Measurements from ENCODE around the gene SRP9.
A peak's percentile ranks its signal among the peaks of the same experiment; 100 is the strongest.

Gene SRP9, protein sequence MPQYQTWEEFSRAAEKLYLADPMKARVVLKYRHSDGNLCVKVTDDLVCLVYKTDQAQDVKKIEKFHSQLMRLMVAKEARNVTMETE

DNA sequence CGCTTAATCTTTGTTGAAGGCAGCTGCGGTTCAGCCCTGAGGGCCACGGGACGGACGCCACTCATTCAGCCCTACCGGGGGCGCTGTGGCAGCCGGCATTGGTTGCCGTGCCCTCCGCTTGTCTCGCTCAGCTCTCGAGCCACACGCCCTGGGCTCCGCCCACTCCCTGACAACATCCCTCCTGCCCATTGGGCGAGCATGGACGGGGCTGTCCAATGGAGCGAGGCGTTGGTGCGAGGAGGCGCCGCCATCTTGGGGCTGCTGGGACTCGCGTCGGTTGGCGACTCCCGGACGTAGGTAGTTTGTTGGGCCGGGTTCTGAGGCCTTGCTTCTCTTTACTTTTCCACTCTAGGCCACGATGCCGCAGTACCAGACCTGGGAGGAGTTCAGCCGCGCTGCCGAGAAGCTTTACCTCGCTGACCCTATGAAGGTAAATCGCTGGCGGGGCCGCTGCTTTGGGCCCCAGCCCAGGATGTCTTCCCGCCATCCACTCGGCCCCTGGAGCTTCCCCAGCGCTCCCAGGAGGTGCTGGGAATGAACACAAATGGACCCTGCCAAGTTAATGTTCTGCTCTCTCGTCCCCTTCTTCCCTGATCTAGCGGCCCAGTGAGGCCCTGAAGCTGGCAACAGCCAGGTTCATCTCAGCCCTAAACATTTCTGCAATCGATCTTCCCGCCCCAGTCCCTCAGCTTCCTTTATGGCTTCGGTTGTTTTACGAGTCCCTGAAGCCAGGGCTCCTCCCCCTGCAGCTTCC is at the start of gene SRP9:
Gene SRP9, plus strand, starts transcription at position 244 of the 754 bp plus-strand sequence. Its CDS starts 115 bp downstream, at position 359.
- H3K9me2 ChIP-seq (replicated peaks; ENCODE audit: insufficient read depth, low read length) = no peaks in the 10 kb centered on the region
- peak within 1 kb of the TSS; percentile 74 for H3K9ac ChIP-seq (ENCODE audit: low read length)
- peaks cover 48% of the 10 kb centered on the region for H3K79me2 ChIP-seq (ENCODE audit: insufficient read depth, low read length)
- H3K4me2 ChIP-seq (ENCODE audit: low read depth, low read length, poor library complexity, severe bottlenecking) = peak within 1 kb of the TSS; percentile 93
- H3K36me3 ChIP-seq (ENCODE audit: low read length) = peaks cover 3% of the 10 kb centered on the region; the same call in 1 of the 2 replicates
- H3K27me3 ChIP-seq (ENCODE audit: low read length) = no peaks in the 10 kb centered on the region
- peak within 1 kb of the TSS; percentile 67 for H3K4me3 ChIP-seq (ENCODE audit: insufficient read depth, low read length, poor library complexity, severe bottlenecking)
- H2AFZ ChIP-seq (ENCODE audit: low read depth, low read length, severe bottlenecking) = peak within 1 kb of the TSS; percentile 94
- TF ChIP-seq, protein P1, sequence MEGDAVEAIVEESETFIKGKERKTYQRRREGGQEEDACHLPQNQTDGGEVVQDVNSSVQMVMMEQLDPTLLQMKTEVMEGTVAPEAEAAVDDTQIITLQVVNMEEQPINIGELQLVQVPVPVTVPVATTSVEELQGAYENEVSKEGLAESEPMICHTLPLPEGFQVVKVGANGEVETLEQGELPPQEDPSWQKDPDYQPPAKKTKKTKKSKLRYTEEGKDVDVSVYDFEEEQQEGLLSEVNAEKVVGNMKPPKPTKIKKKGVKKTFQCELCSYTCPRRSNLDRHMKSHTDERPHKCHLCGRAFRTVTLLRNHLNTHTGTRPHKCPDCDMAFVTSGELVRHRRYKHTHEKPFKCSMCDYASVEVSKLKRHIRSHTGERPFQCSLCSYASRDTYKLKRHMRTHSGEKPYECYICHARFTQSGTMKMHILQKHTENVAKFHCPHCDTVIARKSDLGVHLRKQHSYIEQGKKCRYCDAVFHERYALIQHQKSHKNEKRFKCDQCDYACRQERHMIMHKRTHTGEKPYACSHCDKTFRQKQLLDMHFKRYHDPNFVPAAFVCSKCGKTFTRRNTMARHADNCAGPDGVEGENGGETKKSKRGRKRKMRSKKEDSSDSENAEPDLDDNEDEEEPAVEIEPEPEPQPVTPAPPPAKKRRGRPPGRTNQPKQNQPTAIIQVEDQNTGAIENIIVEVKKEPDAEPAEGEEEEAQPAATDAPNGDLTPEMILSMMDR (IDR thresholded peaks at IDR 0.05; ENCODE audit: insufficient read depth, low read length, poor library complexity, severe bottlenecking) = peak; percentile 90
- TF ChIP-seq EZH2phosphoT487 (conservative IDR thresholded peaks at IDR 0.05; ENCODE audit: low read length) = no peak
- H3F3A ChIP-seq (ENCODE audit: insufficient read depth) = no peaks in the 10 kb centered on the region
- no peaks in the 10 kb centered on the region for H3K9me3 ChIP-seq (ENCODE audit: insufficient read depth, low read length)
- peaks cover 6% of the 10 kb centered on the region; the same call in 1 of the 2 replicates for H4K20me1 ChIP-seq (ENCODE audit: low read depth, low read length)
- peak within 1 kb of the TSS; percentile 74 for H3K27ac ChIP-seq (ENCODE audit: low read depth, low read length)

DNA sequence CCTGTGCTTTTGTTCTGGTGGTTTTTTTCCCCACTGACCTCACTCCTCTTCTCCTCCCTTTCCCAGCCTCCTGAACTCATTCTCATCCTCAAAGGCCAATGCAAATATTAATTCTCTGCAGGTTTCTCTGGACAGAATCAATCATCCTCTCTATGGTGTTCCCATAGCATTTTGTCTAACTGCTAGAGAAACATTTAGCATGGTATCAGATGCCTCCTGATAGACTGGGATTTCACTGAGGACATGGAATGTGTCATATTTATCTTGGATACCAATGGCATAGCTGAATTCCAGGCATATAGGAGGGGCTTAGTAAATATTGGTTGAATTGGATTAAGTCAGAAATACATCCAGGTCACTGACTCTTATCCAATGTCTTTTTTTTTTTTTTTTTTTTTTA is 46.1 kb upstream of the SRP9 start:
- H3K9ac ChIP-seq (ENCODE audit: low read length) = no peak overlapping the region
- no peak overlapping the region for H3K27ac ChIP-seq (ENCODE audit: low read depth, low read length)
- no peak overlapping the region for H3K4me2 ChIP-seq (ENCODE audit: low read depth, low read length, poor library complexity, severe bottlenecking)
- H2AFZ ChIP-seq (ENCODE audit: low read depth, low read length, severe bottlenecking) = no peak overlapping the region
- H3K4me3 ChIP-seq (ENCODE audit: insufficient read depth, low read length, poor library complexity, severe bottlenecking) = no peak overlapping the region
- H3K9me3 ChIP-seq (ENCODE audit: insufficient read depth, low read length) = no peaks in the 10 kb centered on the region
- no peak for TF ChIP-seq EZH2phosphoT487 (conservative IDR thresholded peaks at IDR 0.05; ENCODE audit: low read length)
- TF ChIP-seq, protein P1 (IDR thresholded peaks at IDR 0.05; ENCODE audit: insufficient read depth, low read length, poor library complexity, severe bottlenecking) = no peak
- no peaks in the 10 kb centered on the region for H3K27me3 ChIP-seq (ENCODE audit: low read length)
- no peaks in the 10 kb centered on the region for H3F3A ChIP-seq (ENCODE audit: insufficient read depth)
- H3K36me3 ChIP-seq (ENCODE audit: low read length) = no peaks in the 10 kb centered on the region
- H3K79me2 ChIP-seq (ENCODE audit: insufficient read depth, low read length) = no peaks in the 10 kb centered on the region
- no peaks in the 10 kb centered on the region for H4K20me1 ChIP-seq (ENCODE audit: low read depth, low read length)
- H3K9me2 ChIP-seq (replicated peaks; ENCODE audit: insufficient read depth, low read length) = no peaks in the 10 kb centered on the region

DNA sequence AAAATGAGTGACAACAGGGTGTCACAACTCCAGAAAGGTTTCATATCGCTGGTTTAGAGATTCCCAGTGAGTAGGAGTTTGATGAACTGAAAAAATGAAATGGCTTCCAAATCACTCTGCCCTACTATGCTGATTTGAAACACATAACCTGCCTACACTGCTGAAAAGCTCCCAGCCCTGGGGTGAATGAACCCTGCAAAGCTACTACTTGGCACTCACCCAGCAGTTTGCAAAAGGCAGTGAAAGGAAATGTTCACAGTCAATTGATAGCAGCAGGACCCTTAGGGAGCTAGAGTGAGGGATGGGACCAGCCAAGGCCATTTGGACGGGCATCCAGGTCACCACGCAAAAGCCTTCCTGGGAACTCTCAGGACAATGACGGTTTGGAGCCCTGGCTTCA is 44.4 kb upstream of the SRP9 start:
- no peak overlapping the region for H3K4me3 ChIP-seq (ENCODE audit: insufficient read depth, low read length, poor library complexity, severe bottlenecking)
- no peaks in the 10 kb centered on the region for H3F3A ChIP-seq (ENCODE audit: insufficient read depth)
- H3K9me3 ChIP-seq (ENCODE audit: insufficient read depth, low read length) = no peaks in the 10 kb centered on the region
- no peaks in the 10 kb centered on the region for H3K79me2 ChIP-seq (ENCODE audit: insufficient read depth, low read length)
- H3K36me3 ChIP-seq (ENCODE audit: low read length) = no peaks in the 10 kb centered on the region
- no peaks in the 10 kb centered on the region for H4K20me1 ChIP-seq (ENCODE audit: low read depth, low read length)
- no peak for TF ChIP-seq EZH2phosphoT487 (conservative IDR thresholded peaks at IDR 0.05; ENCODE audit: low read length)
- TF ChIP-seq, protein P1 (IDR thresholded peaks at IDR 0.05; ENCODE audit: insufficient read depth, low read length, poor library complexity, severe bottlenecking) = no peak
- no peaks in the 10 kb centered on the region for H3K9me2 ChIP-seq (replicated peaks; ENCODE audit: insufficient read depth, low read length)
- H3K27ac ChIP-seq (ENCODE audit: low read depth, low read length) = no peak overlapping the region
- H3K4me2 ChIP-seq (ENCODE audit: low read depth, low read length, poor library complexity, severe bottlenecking) = no peak overlapping the region
- H2AFZ ChIP-seq (ENCODE audit: low read depth, low read length, severe bottlenecking) = no peak overlapping the region
- no peaks in the 10 kb centered on the region for H3K27me3 ChIP-seq (ENCODE audit: low read length)
- no peak overlapping the region for H3K9ac ChIP-seq (ENCODE audit: low read length)
